HepG2 (cell line): ENCODE measurements around the gene CCNB1. TPM values are rescaled to one million over a fixed set of nuclear protein-coding genes. Genes with fewer than 3 reads are reported as not detected.

Source experiments
- ADNP ChIP-seq: sonication (generic); formaldehyde crosslinking; IDR thresholded peaks from 2 replicates; pipeline ENCODE4 v1.4.0; 2020; ENCODE audit warnings: missing genetic modification reagents
- CENPBD1 ChIP-seq: sonication (generic); formaldehyde crosslinking; IDR thresholded peaks from 2 replicates; pipeline ENCODE4 v1.8.0; 2022; ENCODE audit warnings: missing genetic modification reagents, low read depth, mild to moderate bottlenecking, borderline replicate concordance
- DRAP1 ChIP-seq: IDR thresholded peaks from 2 replicates; pipeline ENCODE4 v1.6.1; 2016; ENCODE audit warnings: missing genetic modification reagents, missing compliant biosample characterization
- HOXA5 ChIP-seq: sonication (generic); formaldehyde crosslinking; IDR thresholded peaks from 2 replicates; pipeline ENCODE4 v1.4.0; 2020; ENCODE audit warnings: missing genetic modification reagents
- MEF2D ChIP-seq: sonication (generic); formaldehyde crosslinking; IDR thresholded peaks from 2 replicates; pipeline ENCODE4 v1.5.1; 2020; ENCODE audit warnings: mild to moderate bottlenecking, missing genetic modification reagents
- NKX3-1 ChIP-seq: sonication (generic); formaldehyde crosslinking; IDR thresholded peaks from 2 replicates; pipeline ENCODE4 v1.5.0; 2020; ENCODE audit warnings: missing genetic modification reagents
- RELA ChIP-seq: sonication (generic); formaldehyde crosslinking; IDR thresholded peaks from 2 replicates; pipeline ENCODE4 v1.4.0; 2020; ENCODE audit warnings: missing genetic modification reagents
- RFX5 ChIP-seq: IDR thresholded peaks from 2 replicates; pipeline ENCODE4 v1.6.1; 2011; ENCODE audit warnings: low read depth, low read length, improper control_type of control experiment
- RORA ChIP-seq: sonication (generic); formaldehyde crosslinking; IDR thresholded peaks from 2 replicates; pipeline ENCODE4 v1.5.0; 2020; ENCODE audit warnings: mild to moderate bottlenecking, missing genetic modification reagents, moderate library complexity
- SMC3 ChIP-seq: IDR thresholded peaks from 2 replicates; pipeline ENCODE4 v1.6.1; 2011; ENCODE audit warnings: low read length, improper control_type of control experiment
- SP5 ChIP-seq: IDR thresholded peaks from 2 replicates; pipeline ENCODE4 v1.6.1; 2016; ENCODE audit warnings: low read depth, borderline replicate concordance
- ZBTB38 ChIP-seq: sonication (generic); formaldehyde crosslinking; IDR thresholded peaks from 2 replicates; pipeline ENCODE4 v1.5.1; 2020; ENCODE audit warnings: mild to moderate bottlenecking, missing genetic modification reagents
- ZBTB49 ChIP-seq: sonication (generic); formaldehyde crosslinking; IDR thresholded peaks from 2 replicates; pipeline ENCODE4 v1.4.0; 2020; ENCODE audit warnings: missing genetic modification reagents, borderline replicate concordance
- ZNF550 ChIP-seq: sonication (generic); formaldehyde crosslinking; IDR thresholded peaks from 2 replicates; pipeline ENCODE4 v1.4.0; 2020; ENCODE audit warnings: mild to moderate bottlenecking, missing genetic modification reagents, borderline replicate concordance
- ZNF792 ChIP-seq: IDR thresholded peaks from 2 replicates; pipeline ENCODE4 v1.6.1; 2016
- polyA plus RNA-seq, 8 experiments: library from polyadenylated mRNA; depleted of rRNA in 3 of 8; stranded (reverse) in 7 of 8; unstranded in 1 of 8; fragments of >200 nt; fragmentation: Illumina TruSeq in 4 of 8; extraction: Trizol in 4 of 8; gene quantifications; 2 replicates each; pipeline versions ENCODE4 v1.2.1 to v1.2.3, GENCODE V29; 2011 to 2016; ENCODE audit warnings: low read depth in 4 of 8, missing spikeins in 1 of 8, mixed read lengths in 1 of 8; ENCODE audit not compliant: insufficient read depth in 1 of 8
- total RNA-seq, 5 experiments: library from RNA; depleted of rRNA; stranded (reverse); fragments of >200 nt; fragmentation: Illumina TruSeq; extraction: Trizol; gene quantifications; 2 replicates each; pipeline ENCODE4 v1.2.3, GENCODE V29; 2016; ENCODE audit warnings: low read depth in 1 of 5
- TF ChIP-seq, protein P1 (sequence below): sonication (generic); formaldehyde crosslinking; conservative IDR thresholded peaks from 2 replicates; pipeline ENCODE4 v1.4.0; 2020; ENCODE audit warnings: mild to moderate bottlenecking, missing genetic modification reagents, moderate library complexity
- TF ChIP-seq, protein P2 (sequence below): sonication (generic); formaldehyde crosslinking; conservative IDR thresholded peaks from 2 replicates; pipeline ENCODE4 v1.5.0; 2020; ENCODE audit warnings: missing genetic modification reagents

The CCNB1 gene
- total and polyA plus RNA-seq, 2 of the 13 experiments (the other 11 are each of a cell fraction or from before 2014, with no cell fraction given) = 82.3 to 316 TPM

GRCh38 chr5:69189162-69190086 lies 22.5 kb downstream of the CCNB1 start, which contains the start of gene CENPH (continued):
- no peak for TF ChIP-seq RFX5
- TF ChIP-seq, protein P1, sequence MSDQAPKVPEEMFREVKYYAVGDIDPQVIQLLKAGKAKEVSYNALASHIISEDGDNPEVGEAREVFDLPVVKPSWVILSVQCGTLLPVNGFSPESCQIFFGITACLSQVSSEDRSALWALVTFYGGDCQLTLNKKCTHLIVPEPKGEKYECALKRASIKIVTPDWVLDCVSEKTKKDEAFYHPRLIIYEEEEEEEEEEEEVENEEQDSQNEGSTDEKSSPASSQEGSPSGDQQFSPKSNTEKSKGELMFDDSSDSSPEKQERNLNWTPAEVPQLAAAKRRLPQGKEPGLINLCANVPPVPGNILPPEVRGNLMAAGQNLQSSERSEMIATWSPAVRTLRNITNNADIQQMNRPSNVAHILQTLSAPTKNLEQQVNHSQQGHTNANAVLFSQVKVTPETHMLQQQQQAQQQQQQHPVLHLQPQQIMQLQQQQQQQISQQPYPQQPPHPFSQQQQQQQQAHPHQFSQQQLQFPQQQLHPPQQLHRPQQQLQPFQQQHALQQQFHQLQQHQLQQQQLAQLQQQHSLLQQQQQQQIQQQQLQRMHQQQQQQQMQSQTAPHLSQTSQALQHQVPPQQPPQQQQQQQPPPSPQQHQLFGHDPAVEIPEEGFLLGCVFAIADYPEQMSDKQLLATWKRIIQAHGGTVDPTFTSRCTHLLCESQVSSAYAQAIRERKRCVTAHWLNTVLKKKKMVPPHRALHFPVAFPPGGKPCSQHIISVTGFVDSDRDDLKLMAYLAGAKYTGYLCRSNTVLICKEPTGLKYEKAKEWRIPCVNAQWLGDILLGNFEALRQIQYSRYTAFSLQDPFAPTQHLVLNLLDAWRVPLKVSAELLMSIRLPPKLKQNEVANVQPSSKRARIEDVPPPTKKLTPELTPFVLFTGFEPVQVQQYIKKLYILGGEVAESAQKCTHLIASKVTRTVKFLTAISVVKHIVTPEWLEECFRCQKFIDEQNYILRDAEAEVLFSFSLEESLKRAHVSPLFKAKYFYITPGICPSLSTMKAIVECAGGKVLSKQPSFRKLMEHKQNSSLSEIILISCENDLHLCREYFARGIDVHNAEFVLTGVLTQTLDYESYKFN (CRISPR knock-in tag) = peak; percentile 48; the same call in 1 of the 2 replicates
- peak; percentile 43 for TF ChIP-seq SP5 (CRISPR knock-in tag)
- peak; percentile 57; the same call in 1 of the 2 replicates for TF ChIP-seq ZNF792 (CRISPR knock-in tag)
- TF ChIP-seq ZBTB38 (CRISPR knock-in tag) = peak; percentile 79
- TF ChIP-seq, protein P2, sequence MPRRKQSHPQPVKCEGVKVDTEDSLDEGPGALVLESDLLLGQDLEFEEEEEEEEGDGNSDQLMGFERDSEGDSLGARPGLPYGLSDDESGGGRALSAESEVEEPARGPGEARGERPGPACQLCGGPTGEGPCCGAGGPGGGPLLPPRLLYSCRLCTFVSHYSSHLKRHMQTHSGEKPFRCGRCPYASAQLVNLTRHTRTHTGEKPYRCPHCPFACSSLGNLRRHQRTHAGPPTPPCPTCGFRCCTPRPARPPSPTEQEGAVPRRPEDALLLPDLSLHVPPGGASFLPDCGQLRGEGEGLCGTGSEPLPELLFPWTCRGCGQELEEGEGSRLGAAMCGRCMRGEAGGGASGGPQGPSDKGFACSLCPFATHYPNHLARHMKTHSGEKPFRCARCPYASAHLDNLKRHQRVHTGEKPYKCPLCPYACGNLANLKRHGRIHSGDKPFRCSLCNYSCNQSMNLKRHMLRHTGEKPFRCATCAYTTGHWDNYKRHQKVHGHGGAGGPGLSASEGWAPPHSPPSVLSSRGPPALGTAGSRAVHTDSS (CRISPR knock-in tag) = no peak
- TF ChIP-seq NKX3-1 (CRISPR knock-in tag) = 0 out of 2 replicates have a peak, but pooled peaks have one; percentile 34
- no peak for TF ChIP-seq ADNP (CRISPR knock-in tag)
- no peak for TF ChIP-seq ZNF550 (CRISPR knock-in tag)
- TF ChIP-seq CENPBD1 = no peak
- TF ChIP-seq DRAP1 (CRISPR knock-in tag) = peak; percentile 55; the same call in 1 of the 2 replicates
- no peak for TF ChIP-seq RELA (CRISPR knock-in tag)
- no peak for TF ChIP-seq SMC3
- no peak for TF ChIP-seq ZBTB49 (CRISPR knock-in tag)
- TF ChIP-seq HOXA5 (CRISPR knock-in tag) = peak; percentile 50; the same call in 1 of the 2 replicates
- no peak for TF ChIP-seq MEF2D (CRISPR knock-in tag)
- no peak for TF ChIP-seq RORA
